NCI-H446 treated with DMSO at 0.1 percent for 48 hours (cell line): ENCODE data around the gene MGAT4B.
"Not testable (repeated sequence)": the region's sequence is repeated elsewhere in the genome, so short reads cannot be mapped to it uniquely, and the experiment has no call there.

Experiments used
- DNase-seq: peaks from one replicate; lab custom pipeline; 2025; lab: John Stamatoyannopoulos, UW

MGAT4B gene

GRCh38 chr5:179795049-179795862, 11.4 kb downstream of the MGAT4B start:
- no peak for DNase-seq

- no peak for DNase-seq
Observed at GRCh38 chr5:179794575-179794974, 12.1 kb downstream of the MGAT4B start.

GRCh38 chr5:179794171-179794570, 12.5 kb downstream of the MGAT4B start:
- DNase-seq = no peak

- DNase-seq = no peak
Observed at GRCh38 chr5:179793468-179794139, 13.1 kb downstream of the MGAT4B start, which contains the start of gene LTC4S. Gene LTC4S (plus strand): TSS chr5:179793986. CDS start chr5:179794081, 95 bp downstream.

GRCh38 chr5:179792612-179793467, 13.8 kb downstream of the MGAT4B start:
- DNase-seq = no peak

- DNase-seq = no peak
Observed at GRCh38 chr5:179791881-179792611, 14.6 kb downstream of the MGAT4B start.

- not testable (repeated sequence) for DNase-seq
Observed at GRCh38 chr5:179789278-179789677, 17.4 kb downstream of the MGAT4B start.

- DNase-seq = no peak
Observed at GRCh38 chr5:179788193-179788854, 18.3 kb downstream of the MGAT4B start.

- DNase-seq = no peak
Observed at GRCh38 chr5:179786861-179787260, 19.8 kb downstream of the MGAT4B start.

GRCh38 chr5:179783128-179783527, 23.5 kb downstream of the MGAT4B start:
- DNase-seq = no peak

- no peak for DNase-seq
Observed at GRCh38 chr5:179781846-179782245, 24.8 kb downstream of the MGAT4B start.

GRCh38 chr5:179780362-179780761, 26.3 kb downstream of the MGAT4B start:
- no peak for DNase-seq

GRCh38 chr5:179779826-179780225, 26.8 kb downstream of the MGAT4B start:
- no peak for DNase-seq

GRCh38 chr5:179778591-179778990, 28.1 kb downstream of the MGAT4B start:
- DNase-seq = no peak

GRCh38 chr5:179777909-179778308, 28.8 kb downstream of the MGAT4B start:
- DNase-seq = no peak

GRCh38 chr5:179777456-179777855, 29.2 kb downstream of the MGAT4B start:
- no peak for DNase-seq

GRCh38 chr5:179776411-179776938, 30.2 kb downstream of the MGAT4B start:
- DNase-seq = no peak

- DNase-seq = no peak
Observed at GRCh38 chr5:179774442-179774841, 32.2 kb downstream of the MGAT4B start.

GRCh38 chr5:179773686-179774040, 33.0 kb downstream of the MGAT4B start:
- no peak for DNase-seq

- DNase-seq = no peak
Observed at GRCh38 chr5:179772351-179772750, 34.3 kb downstream of the MGAT4B start.

GRCh38 chr5:179771311-179771895, 35.3 kb downstream of the MGAT4B start:
- no peak for DNase-seq
